NCI-H1930 (cell line): ENCODE data around the gene MIA2.
"Not testable (repeated sequence)": the region's sequence is repeated elsewhere in the genome, so short reads cannot be mapped to it uniquely, and the experiment has no call there.

Experiments used
- DNase-seq, 2 experiments: peaks; one replicate each; lab custom pipeline; 2025; lab: John Stamatoyannopoulos, UW

Gene MIA2

DNA sequence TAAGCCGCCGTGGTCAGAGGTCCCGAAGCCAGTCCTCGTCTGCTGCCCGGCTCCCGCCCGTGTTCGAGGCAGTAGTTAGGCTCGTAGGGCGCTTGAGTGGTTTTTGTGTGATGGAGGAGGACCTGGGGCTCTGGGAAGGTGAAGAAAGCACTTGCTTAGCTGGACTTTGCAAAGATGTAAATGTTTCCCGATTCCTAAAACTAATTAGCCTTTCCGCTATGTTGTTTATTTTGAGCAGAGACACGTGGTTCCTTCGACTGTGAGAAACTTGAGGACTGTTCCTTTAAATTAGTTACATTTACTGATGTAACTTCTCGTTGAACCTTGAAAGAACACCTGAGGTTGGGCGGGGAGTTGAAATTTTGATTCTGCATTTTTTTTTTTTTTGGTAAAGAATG is 33.9 kb downstream of the MIA2 start:
- DNase-seq: no peak

DNA sequence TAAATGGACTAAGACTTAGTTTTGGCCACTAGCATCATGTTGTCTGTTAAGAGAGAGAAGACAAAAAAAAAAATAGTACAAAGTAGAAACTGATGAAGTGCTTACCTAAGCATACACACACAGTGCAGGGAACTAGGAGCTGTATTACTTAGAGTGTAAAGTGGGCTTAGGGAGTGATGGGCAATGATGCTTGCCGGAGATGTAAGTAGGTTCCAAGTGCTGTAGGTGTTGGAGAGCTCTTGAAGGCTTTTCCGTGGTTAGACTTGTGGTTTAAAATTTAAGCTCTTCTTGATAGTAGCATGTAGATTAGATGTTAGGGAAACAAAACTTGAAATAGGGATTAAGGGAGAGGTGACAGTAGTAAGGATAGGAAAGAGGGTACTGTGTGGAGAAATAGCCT is 34.7 kb downstream of the MIA2 start:
- DNase-seq: no peak

DNA sequence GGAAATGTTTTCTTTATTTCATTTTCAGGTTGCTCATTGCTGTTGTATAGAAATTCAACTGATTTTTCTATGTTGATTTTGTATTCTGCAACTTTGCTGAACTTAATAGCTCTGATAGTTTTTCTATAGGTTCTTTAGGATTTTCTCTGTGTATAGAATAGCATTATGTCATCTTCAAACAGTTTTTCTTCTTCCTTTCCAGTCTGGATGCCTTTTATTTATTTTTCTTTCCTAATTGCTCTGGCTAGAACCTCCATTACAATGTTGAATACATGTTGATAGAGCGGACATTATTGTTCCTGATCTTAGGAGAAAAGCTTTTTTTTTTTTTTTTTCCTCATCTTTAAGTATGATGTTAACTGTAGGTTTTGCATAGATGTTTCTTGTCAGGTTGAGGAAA is 39.2 kb downstream of the MIA2 start:
- DNase-seq: no peak

GRCh38 chr14:39275395-39275794 is 41.7 kb downstream of the MIA2 start:
- DNase-seq: no peak

GRCh38 chr14:39276005-39276404 is 42.3 kb downstream of the MIA2 start:
- DNase-seq: no peak

GRCh38 chr14:39276579-39277114 is 42.9 kb downstream of the MIA2 start:
- DNase-seq: no peak

DNA sequence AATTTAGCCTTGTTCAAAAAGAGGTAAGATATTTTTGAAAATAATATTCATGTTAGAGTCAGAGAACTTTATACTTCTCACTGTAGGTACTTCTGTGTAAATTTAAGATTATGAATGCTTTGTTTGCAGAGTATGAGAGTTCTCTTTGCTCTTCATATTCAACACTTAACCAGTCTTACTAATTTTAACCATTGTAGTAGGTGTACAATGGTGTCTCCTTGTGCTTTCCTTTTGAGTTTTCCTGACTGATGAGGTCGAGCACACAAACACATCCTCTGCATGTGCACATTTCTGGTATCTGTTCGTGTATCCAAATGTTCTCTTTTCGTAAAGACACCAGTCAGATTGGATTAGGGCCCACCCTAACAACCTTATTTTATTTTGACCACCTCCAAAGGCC is 45.8 kb downstream of the MIA2 start:
- DNase-seq: no peak

DNA sequence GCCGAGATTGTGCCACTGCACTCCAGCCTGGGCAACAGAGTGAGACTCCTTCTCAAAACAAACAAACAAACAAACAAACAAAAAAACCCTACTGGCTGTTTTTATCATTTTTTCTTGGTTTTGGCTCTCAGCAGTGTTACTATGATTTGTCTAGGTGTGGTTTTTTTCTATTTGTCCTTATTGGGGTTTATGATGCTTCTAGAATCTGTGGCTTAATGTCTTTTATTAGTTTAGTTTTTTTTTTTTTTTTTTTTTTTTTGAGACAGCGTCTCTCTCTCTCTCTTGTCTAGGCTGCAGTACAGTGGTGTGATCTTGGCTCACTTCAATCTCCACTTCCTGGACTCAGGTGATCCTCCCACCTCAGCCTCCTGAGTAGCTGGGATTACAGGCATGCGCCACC is 47.0 kb downstream of the MIA2 start:
- not testable (repeated sequence) for DNase-seq

DNA sequence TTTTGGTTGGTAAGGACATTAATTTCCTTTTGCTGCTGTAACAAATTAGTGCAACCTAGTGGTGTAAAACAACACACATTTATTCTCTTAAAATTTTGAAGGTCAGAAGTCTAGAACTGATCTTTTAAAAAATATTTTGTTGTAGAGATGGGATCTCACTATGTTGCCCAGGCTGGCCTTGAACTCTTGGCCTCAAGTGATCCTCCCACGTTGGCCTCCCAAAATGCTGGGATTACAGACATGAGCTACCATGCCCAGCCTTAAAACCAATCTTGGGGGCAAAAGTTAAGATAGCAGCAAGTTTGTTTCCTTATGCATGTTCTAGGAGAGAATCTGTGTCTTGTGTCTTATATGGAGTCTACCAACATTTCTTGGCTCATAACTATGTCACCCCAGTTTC is 55.8 kb downstream of the MIA2 start:
- DNase-seq: no peak

- DNase-seq: no peak
Measured at GRCh38 chr14:39291701-39292100, 58.0 kb downstream of the MIA2 start.

DNA sequence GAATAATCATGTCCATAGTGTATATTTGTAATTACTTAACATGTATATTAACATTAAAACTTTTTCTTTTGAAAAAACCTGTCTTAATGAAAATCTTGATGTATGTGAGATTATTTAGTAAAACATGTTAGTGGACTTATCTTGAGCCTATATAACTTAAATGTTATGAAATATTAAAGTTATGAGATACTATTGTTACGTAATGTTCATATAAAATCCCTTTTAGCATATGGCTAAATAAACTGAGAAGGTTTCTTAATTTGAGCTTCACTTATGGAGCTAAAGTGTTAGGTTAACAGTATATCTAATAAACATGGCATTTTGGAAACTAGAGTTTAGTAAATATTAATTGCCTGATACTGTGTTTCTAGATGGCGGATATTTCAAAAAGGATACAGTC is 59.9 kb downstream of the MIA2 start:
- no peak for DNase-seq

- DNase-seq: not testable (repeated sequence)
Measured at GRCh38 chr14:39300389-39300788, 66.7 kb downstream of the MIA2 start.

DNA sequence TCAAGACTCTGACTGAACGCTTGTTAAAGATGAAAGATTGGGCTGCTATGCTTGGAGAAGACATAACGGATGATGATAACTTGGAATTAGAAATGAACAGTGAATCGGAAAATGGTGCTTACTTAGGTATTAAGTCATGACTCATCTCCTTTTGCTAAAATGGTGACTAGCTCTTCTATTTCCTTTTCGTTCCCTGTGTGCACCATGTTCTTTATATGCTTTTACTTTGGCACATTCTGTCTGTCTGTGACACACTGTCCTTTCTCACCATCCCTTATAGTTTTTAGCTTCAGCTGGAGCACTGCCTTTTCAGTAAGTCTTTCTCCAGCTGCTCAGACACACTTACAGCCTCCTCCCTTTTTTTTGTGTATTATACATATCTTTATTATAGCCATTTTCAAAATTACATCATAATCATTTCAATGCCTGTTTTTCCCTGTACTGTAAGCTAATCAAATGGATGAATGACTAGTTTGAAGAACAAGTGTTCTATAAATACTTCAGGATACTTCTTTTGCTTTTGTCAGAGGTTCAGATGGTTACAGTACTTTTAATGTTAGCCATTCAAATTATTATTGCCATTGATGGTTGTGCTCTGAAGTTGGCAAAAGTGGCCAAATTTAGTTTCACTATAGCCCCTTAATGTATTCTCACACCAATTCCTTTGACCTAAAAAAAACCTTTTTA is 68.6 kb downstream of the MIA2 start:
- DNase-seq: no peak

DNA sequence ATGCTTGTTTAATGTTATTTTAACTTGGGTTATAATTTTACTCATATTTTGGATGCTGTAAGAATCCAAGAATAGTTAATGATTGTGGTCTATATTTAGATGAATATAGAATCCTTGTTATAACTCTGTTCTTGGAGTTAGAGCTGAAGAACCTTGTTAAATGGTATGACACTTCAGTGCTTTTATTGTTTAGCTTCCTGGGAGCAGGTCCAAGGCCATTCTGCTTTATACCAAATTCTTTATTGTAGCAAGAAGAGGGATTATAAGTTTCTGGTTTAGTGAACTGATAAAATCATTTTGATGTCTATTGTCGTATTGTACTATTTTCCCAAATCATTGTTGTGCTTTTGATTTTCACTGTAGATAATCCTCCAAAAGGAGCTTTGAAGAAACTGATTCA is 69.4 kb downstream of the MIA2 start:
- no peak for DNase-seq

DNA sequence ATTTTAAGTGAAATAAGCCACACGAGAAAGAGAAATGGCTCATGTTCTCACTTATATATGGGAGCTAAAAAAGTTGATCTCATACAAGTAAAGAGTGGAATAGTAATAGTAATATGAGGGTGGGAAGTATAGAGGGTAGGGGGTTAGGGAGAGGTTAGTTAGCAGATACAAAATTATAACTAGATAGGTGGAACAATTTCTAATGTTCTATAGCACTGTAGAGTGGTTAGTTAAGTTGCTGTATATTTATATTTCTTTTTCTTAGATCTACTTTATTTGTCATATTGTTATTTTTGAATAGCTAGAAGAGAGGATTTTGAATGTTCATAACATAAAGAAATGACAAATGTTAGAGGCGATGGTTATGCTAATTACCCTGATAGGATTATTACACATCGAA is 74.1 kb downstream of the MIA2 start:
- no peak for DNase-seq

GRCh38 chr14:39310051-39310450 is 76.3 kb downstream of the MIA2 start:
- DNase-seq: no peak

DNA sequence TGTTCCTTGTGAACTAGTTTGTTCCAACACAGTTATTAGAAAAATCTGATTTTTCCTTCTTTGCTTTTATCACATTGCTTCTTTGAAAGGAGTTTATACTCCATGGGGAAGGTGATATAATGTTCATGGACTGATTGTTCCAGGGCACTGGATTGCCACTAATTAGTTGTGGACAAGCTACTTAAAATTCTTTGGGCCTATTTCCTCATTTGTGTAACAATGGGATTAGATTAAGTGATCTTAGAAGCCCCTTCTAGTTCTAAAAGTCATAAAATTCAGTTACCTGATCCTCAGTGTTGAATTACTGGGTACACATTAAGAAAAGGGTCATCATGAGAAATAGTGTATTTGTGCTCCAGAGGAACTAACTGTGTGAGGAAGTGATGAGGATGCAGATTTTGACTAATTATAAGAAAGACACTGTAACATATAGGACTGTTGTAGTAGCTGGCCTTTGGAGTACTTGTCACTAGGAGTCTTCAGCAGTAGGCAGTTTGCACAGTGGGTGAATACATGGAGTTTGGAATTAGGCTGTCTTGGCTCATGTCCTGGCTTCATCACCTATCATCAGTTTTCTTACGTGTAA is 82.2 kb downstream of the MIA2 start:
- DNase-seq: no peak

GRCh38 chr14:39316830-39317553 is 83.3 kb downstream of the MIA2 start:
- DNase-seq: no peak

GRCh38 chr14:39318574-39318973 is 84.9 kb downstream of the MIA2 start:
- no peak for DNase-seq

DNA sequence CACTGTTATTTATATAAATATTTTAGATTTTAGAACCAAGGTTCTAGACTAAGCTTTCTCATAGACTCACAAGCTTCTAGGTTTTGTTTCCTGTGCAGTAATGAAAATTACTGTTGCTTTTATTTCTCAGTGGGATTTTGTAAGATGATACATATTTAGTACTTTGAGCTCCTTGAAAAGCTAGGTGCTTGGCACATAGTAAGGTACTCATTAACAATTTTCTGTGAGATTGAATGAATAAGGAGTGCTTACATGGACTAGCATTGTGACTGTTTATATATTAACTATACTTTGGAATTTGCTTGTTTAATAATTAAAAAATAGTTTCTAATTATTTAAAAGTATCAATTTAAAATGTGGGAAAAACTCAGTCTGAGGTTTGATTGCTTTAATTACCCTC is 85.7 kb downstream of the MIA2 start:
- DNase-seq: no peak

DNA sequence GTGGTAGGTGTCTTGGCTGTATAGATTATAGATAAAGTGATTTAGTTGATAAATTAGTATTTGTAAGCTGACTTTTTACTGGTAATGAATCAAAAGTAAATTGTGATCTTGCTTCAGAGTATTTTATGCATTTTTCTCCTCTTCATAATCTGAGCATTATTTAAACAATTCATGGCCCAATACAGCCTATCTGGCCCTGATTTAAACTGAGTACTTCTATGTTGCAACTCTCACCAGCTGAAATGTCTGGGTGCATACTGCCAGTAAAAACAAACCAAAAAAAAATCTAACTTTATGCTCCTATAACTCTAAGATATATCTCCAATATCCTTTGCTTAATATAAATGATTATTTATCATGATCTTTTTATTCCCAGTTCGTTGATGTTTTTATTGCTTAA is 86.6 kb downstream of the MIA2 start:
- no peak for DNase-seq

DNA sequence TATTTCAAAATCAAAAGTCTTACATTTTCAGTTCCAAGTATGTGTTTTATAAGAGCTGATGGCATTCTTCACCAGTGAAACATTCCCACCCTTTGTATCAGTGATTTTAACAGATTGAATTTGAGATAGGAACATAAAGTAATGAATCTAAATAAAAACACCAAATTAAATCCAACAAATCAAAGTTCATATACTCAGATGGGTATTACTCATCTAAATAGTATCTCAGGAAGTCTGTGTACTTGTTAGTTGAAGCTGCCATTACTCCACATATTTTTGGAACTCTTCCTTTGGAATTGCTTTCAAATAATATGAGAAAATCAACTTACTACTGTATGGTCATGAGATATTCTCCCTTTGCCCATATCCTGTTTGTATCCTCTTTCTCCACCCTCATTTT is 89.1 kb downstream of the MIA2 start:
- DNase-seq: no peak

- DNase-seq: no peak
Measured at GRCh38 chr14:39324097-39324496, 90.4 kb downstream of the MIA2 start.
